ENCODE measurements around the gene TMEM214.

Gene TMEM214

DNA sequence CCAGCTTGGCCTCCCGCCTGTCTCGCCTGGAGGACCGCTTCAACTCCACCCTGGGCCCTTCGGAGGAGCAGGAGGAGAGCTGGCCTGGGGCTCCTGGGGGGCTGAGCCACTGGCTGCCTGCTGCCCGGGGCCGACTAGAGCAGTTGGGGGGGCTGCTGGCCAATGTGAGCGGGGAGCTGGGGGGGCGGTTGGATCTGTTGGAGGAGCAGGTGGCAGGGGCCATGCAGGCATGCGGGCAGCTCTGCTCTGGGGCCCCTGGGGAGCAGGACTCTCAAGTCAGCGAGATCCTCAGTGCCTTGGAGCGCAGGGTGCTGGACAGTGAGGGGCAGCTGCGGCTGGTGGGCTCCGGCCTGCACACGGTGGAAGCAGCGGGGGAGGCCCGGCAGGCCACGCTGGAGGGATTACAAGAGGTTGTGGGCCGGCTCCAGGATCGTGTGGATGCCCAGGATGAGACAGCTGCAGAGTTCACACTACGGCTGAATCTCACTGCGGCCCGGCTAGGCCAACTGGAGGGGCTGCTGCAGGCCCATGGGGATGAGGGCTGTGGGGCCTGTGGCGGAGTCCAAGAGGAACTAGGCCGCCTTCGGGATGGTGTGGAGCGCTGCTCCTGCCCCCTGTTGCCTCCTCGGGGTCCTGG is 50.1 kb downstream of the TMEM214 start:
- no peak for DNase-seq

DNA sequence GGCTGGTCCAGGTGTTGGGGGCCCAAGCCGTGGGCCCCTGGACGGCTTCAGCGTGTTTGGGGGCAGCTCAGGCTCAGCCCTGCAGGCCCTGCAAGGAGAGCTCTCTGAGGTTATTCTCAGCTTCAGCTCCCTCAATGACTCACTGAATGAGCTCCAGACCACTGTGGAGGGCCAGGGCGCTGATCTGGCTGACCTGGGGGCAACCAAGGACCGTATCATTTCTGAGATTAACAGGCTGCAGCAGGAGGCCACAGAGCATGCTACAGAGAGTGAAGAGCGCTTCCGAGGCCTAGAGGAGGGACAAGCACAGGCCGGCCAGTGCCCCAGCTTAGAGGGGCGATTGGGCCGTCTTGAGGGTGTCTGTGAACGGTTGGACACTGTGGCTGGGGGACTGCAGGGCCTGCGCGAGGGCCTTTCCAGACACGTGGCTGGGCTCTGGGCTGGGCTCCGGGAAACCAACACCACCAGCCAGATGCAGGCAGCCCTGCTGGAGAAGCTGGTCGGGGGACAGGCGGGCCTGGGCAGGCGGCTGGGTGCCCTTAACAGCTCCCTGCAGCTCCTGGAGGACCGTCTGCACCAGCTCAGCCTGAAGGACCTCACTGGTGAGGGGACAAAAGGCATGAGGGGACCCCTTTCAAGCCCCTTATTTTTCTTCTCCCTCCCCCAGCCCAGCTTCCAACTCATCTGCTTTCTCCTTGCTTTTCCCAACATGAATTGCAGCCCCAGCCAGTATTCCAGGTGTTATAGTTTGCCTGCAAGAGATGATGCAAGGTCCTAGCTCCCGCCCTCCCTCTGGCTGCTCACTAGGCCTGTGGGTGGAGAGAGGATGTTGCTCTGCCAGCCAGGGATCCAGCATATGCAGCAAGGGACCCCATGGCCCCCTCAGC is 50.9 kb downstream of the TMEM214 start:
- DNase-seq = no peak

GRCh38 chr2:27084297-27085061 is 51.7 kb downstream of the TMEM214 start:
- no peak for DNase-seq

- no peak for DNase-seq
These were observed 52.4 kb downstream of the TMEM214 start for GRCh38 chr2:27085062-27085672.

DNA sequence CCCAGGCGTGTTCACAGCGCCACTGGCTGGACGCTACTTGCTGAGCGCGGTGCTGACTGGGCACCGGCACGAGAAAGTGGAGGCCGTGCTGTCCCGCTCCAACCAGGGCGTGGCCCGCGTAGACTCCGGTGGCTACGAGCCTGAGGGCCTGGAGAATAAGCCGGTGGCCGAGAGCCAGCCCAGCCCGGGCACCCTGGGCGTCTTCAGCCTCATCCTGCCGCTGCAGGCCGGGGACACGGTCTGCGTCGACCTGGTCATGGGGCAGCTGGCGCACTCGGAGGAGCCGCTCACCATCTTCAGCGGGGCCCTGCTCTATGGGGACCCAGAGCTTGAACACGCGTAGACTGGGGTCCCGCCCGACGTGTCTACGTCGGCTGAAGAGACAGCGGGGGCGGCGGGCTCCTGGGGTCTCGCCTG is 52.9 kb downstream of the TMEM214 start:
- peak in 49 of 56 donors; percentile 11 to 82 (median 56) for DNase-seq

DNA sequence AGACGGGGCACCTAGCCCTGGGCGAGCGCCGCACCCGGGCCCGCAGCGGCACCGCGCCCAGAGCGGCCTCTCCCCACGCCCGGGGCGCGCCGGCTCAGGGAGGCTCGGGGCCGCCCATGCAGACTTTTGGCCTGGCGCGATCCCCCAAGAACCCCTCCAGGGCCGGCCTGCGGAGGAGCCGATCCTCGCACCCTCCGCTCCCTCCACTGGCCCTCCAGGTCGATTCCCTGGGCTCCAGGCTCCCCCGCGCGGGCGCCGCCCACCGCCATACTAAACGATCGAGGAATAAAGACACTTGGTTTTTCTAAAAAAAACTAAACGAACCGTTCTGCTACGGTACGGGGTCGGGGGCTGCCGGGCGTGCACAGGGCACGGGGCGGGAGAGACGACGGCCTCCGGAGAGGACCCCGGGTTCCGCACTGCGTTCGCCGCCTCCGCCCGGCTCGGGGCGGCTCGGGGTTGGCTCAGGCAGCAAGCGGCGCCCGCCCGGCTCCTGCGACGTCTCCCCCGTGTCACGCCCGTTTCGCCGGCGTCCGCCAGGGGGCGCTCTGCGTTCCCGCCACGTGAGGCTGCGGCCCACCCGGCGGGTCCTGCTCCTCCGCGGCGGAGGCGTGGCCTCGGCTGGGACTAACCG is 53.4 kb downstream of the TMEM214 start:
- DNase-seq = peak in 55 of 56 donors; percentile 56 to 97 (median 91)

DNA sequence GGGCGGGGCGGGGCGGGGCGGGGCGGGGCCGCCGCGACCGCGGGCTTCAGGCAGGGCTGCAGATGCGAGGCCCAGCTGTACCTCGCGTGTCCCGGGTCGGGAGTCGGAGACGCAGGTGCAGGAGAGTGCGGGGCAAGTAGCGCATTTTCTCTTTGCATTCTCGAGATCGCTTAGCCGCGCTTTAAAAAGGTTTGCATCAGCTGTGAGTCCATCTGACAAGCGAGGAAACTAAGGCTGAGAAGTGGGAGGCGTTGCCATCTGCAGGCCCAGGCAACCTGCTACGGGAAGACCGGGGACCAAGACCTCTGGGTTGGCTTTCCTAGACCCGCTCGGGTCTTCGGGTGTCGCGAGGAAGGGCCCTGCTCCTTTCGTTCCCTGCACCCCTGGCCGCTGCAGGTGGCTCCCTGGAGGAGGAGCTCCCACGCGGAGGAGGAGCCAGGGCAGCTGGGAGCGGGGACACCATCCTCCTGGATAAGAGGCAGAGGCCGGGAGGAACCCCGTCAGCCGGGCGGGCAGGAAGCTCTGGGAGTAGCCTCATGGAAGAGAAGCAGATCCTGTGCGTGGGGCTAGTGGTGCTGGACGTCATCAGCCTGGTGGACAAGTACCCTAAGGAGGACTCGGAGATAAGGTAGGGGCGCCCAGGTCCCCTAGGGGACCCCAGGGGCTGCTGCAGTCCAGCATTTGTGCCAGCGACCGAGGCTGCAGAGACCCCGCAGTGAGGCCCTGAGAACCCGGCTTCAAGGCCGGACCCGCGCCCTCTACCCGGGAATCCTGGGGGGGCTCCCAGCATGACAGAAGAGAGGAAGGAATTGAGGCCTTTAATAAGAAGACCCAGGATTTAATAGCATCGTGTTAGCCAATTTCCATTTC is 54.2 kb downstream of the TMEM214 start, which contains the start of gene KHK:
TSS of gene KHK (plus strand) at position 49 of the 870 bp plus-strand sequence. CDS start at position 537, 488 bp downstream.
- peak in 32 of 56 donors; percentile 14 to 76 (median 56) for DNase-seq

DNA sequence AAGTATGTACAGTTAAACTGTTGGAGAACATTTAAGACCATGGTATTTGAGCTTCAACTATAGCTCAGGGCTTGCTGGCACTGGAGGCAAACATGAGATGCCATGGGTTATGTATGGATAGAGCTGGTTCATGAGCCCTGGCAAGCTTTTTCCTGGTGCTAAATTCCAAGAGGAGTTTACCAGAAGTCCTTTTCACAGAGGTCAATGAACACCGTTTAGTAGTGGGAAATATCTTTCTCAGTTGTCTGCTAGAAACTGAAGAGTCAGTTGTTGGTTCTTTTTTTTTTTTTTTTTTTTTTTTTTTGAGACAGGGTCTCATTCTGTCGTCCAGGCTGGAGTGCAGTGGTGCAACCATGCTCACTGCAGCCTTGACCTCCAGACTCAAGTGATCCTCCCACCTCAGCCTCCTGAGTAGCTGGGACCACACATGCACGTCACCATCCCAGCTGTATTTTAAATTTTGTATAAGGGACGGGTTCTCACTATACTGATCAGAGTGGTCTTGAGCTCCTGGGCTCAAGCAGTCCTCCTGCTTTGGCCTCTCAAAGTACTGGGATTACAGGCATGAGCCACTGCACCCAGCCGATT is 55.2 kb downstream of the TMEM214 start:
- DNase-seq = no peak

- no peak for DNase-seq
These were observed 55.9 kb downstream of the TMEM214 start for GRCh38 chr2:27088634-27089033.

GRCh38 chr2:27089111-27089954 is 56.6 kb downstream of the TMEM214 start:
- no peak for DNase-seq

Data from nucleus accumbens (tissue), 56 donors.